Activated CD4-positive, alpha-beta T cell treated with anti-CD3 and anti-CD28 coated beads for 36 hours (primary cell): Measurements from ENCODE around the gene SDR9C7. TPM values are rescaled to one million over a fixed set of nuclear protein-coding genes. Genes with fewer than 3 reads are reported as not detected.
"Not testable (repeated sequence)": the region's sequence is repeated elsewhere in the genome, so short reads cannot be mapped to it uniquely, and the experiment has no call there.

Experiments used
- ATAC-seq: fragments of 200-7000 bp; cut with Tn5 transposase; one replicate; pipeline ENCODE4 v1.10.0; 2021; ENCODE audit warnings: mild to moderate bottlenecking, moderate library complexity
- CTCF ChIA-PET: fragments of 350-600 bp; sonication (Branson Sonifier 250); formaldehyde crosslinking; loops from one replicate; lab custom pipeline; 2021; ENCODE audit warnings: antibody characterized with exemption; lab: Charles Lee
- POLR2A ChIA-PET: fragments of 350-600 bp; sonication (Branson Sonifier 250); formaldehyde crosslinking; loops from one replicate; lab custom pipeline; 2021; ENCODE audit warnings: antibody characterized with exemption, inconsistent platforms; lab: Charles Lee
- DNase-seq: peaks from one replicate; pipeline ENCODE4 v3.0.0-alpha.2; 2020
- H3K27ac Mint-ChIP-seq: one replicate; pipeline ENCODE4 v1.8.0; 2021; ENCODE audit warnings: mixed read lengths
- H3K27me3 Mint-ChIP-seq: one replicate; pipeline ENCODE4 v1.8.0; 2021; ENCODE audit warnings: mixed read lengths
- H3K36me3 Mint-ChIP-seq: one replicate; pipeline ENCODE4 v1.8.0; 2021; ENCODE audit warnings: low read depth, mixed read lengths
- H3K4me1 Mint-ChIP-seq: one replicate; pipeline ENCODE4 v1.8.0; 2021; ENCODE audit warnings: mixed read lengths
- H3K4me3 Mint-ChIP-seq: one replicate; pipeline ENCODE4 v1.8.0; 2021; ENCODE audit warnings: mild to moderate bottlenecking, moderate library complexity, mixed read lengths
- H3K9me3 Mint-ChIP-seq: one replicate; pipeline ENCODE4 v1.8.0; 2021; ENCODE audit warnings: low read depth, mixed read lengths
- intact Hi-C, 2 experiments: fragments of 100-400 bp; cut with DNase I in 1 of 2; cut with micrococcal nuclease in 1 of 2; formaldehyde crosslinking; loops; one replicate each; pipeline versions ENCODE4 v1.14.2 to v1.15.1; 2022 to 2024; cut with DNase I, micrococcal nuclease
- total RNA-seq, 2 experiments: library from RNA; stranded (reverse); gene quantifications; one replicate each; pipeline ENCODE4 v1.2.3, GENCODE V29; 2021

SDR9C7 gene
- total RNA-seq, 2 experiments from 2014 or later: not detected

DNA sequence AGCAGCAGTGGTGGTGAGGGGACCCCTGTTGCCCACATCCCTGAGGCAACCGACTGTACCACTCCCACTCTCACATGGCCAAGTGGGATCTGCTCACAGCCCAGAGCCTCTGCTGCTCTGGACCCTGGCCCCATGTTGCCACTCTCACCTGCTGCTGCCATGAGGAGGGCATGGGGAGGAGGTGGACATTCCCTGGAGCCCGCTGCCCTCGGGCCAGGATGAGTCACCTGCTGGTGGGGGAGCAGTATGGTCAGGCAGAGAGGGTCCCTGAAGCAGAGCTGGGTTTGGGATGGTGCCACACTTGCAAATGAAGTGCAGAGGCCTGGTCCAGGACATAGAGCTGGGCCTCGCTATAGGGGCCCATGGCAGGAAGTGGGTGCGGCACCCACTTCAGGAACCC lies 26.1 kb downstream of the SDR9C7 start:
- H3K36me3 Mint-ChIP-seq: no peaks in the 10 kb centered on the region
- DNase-seq (no peak), ATAC-seq (no peak)
- intact Hi-C loops: no loop called here
- H3K27ac Mint-ChIP-seq: no peak overlapping the region
- peaks cover 12% of the 10 kb centered on the region for H3K27me3 Mint-ChIP-seq
- CTCF ChIA-PET: no interaction called here
- no peaks in the 10 kb centered on the region for H3K4me1 Mint-ChIP-seq
- no peak overlapping the region for H3K4me3 Mint-ChIP-seq
- peaks cover 10% of the 10 kb centered on the region for H3K9me3 Mint-ChIP-seq
- POLR2A ChIA-PET: no interaction called here

DNA sequence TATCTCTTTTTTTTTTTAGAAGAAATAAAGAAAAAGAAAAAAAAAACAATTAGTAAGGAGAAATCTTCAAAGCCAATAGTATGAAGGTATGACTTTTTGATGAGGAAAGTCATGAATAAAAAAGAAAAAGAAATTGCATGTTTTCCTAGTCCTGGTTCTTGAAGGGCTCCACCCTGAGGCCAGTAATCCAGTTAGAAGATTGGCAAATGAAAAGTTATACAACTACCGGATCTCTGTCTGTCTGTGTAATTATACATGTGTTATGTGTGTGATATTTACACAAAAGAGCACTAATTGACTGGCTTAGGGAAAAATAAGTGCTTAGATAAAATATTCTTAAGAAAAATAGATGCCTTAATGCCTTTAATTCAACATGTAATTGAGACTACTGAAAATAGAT lies 28.4 kb downstream of the SDR9C7 start:
- intact Hi-C loops: no loop called here
- no peak for ATAC-seq
- peaks cover 21% of the 10 kb centered on the region for H3K9me3 Mint-ChIP-seq
- no peak overlapping the region for H3K27ac Mint-ChIP-seq
- no peaks in the 10 kb centered on the region for H3K4me1 Mint-ChIP-seq
- H3K27me3 Mint-ChIP-seq: peaks cover 8% of the 10 kb centered on the region
- no peaks in the 10 kb centered on the region for H3K36me3 Mint-ChIP-seq
- DNase-seq: no peak
- H3K4me3 Mint-ChIP-seq: no peak overlapping the region
- POLR2A ChIA-PET: no interaction called here
- CTCF ChIA-PET: interaction anchor here (0.6 kb wide), 1 partner anchor 262 kb away, joined by 4 read pairs; no protein-coding TSS in a partner anchor

DNA sequence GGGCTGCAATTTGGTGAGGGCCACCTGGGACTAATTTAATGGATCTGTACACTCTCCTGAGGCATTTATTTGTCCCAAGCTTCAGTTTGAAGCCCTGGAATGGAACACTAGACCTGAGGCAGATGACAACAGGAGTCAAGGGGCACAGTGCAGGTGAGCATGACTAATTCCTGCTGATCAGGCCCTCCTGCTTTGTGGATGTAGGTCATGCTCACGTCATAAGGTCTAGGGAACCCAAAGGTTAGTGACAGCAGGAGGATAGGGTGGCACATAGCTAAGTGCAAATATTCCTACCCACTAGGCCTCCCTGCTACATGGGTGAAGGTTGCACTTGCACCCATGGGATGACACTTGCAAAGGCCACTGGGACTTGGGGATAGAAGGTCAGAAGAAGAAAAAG lies 30.8 kb downstream of the SDR9C7 start:
- no peak for ATAC-seq
- ChIA-PET POLR2A (no interaction called here), CTCF (interaction anchor here (0.6 kb wide), 1 partner anchor 739 kb away, joined by 3 read pairs; no protein-coding TSS in a partner anchor)
- Mint-ChIP-seq H3K4me3 (no peak overlapping the region), H3K9me3 (peaks cover 23% of the 10 kb centered on the region), H3K36me3 (peaks cover 2% of the 10 kb centered on the region), H3K27ac (no peak overlapping the region), H3K4me1 (no peaks in the 10 kb centered on the region), H3K27me3 (peaks cover 4% of the 10 kb centered on the region)
- no peak for DNase-seq
- intact Hi-C loops: no loop called here

DNA sequence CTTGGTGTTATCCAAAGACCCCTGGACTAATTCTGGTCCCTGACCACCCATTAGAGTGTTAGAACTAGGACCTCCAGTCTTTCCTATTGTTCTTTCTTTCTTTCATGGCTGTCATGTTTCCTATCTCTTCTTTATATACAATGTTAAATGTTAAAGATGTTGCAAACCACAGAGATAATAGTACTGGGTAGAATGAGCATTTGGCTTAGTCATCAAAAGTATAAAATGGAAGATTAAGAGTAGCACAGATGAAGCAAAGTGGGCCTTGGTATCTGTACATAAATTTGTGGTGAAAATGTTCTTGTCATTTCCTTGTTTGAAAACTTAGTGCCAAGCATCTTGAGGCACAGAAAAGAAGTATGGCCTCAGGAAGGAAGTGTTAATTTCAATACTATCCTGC lies 32.9 kb downstream of the SDR9C7 start:
- H3K27me3 Mint-ChIP-seq, H3K36me3 Mint-ChIP-seq, DNase-seq, H3K27ac Mint-ChIP-seq, CTCF ChIA-PET, POLR2A ChIA-PET, H3K4me3 Mint-ChIP-seq, intact Hi-C loops, H3K4me1 Mint-ChIP-seq, ATAC-seq: not testable (repeated sequence)
- H3K9me3 Mint-ChIP-seq: peaks cover 23% of the 10 kb centered on the region

DNA sequence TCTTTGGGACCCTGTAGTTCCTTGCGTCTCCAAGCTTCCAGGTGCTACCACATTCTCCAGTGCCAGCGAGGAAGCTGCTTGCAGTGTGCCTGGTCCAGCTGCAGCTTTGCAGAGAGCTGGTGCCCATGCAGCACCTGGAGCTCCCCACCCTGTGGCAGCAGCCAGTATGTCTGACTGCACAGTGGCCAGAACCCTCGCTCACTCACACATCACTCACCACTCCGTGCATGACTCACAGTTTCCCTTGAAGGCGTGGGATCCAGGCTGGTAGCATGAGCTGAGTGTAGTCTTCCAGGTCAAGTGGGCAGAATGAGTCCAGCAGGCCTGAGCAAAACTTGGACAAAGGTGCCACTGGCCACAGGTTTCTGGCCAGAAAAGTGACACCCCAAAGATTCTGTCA lies 33.6 kb downstream of the SDR9C7 start:
- Mint-ChIP-seq H3K27me3 (peaks cover 9% of the 10 kb centered on the region), H3K4me1 (no peaks in the 10 kb centered on the region), H3K36me3 (peaks cover 2% of the 10 kb centered on the region), H3K9me3 (peaks cover 23% of the 10 kb centered on the region), H3K4me3 (no peak overlapping the region), H3K27ac (no peak overlapping the region)
- ChIA-PET CTCF (interaction anchor here (0.6 kb wide), 1 partner anchor 900 kb away, joined by 3 read pairs; no protein-coding TSS in a partner anchor), POLR2A (no interaction called here)
- DNase-seq: peak; percentile 15
- ATAC-seq: no peak
- intact Hi-C loops: no loop called here

DNA sequence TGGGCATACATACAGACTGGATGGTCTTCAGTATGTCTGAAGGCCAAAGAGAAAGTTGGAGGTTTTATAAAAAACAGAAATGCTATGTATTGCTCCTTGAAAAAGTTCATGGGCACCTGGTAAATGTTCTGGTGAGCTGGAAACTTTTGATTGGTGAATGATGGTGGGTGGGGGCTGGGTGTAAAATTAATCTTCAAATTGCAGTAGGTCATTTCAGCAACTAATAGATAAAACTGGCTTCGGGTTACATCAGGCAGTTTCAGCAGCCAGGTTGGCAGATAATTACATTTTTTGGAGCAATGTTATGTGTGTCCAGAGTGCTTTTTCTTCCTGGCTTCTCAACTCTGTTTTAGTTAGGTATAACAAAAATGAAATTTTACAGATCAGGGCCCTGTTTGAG lies 35.3 kb downstream of the SDR9C7 start:
- DNase-seq: no peak
- POLR2A ChIA-PET: no interaction called here
- CTCF ChIA-PET: interaction anchor here (0.7 kb wide), 1 partner anchor 19 kb away, joined by 3 read pairs; no protein-coding TSS in a partner anchor
- Mint-ChIP-seq H3K36me3 (peaks cover 2% of the 10 kb centered on the region), H3K9me3 (peaks cover 23% of the 10 kb centered on the region), H3K27me3 (peaks cover 7% of the 10 kb centered on the region), H3K27ac (no peak overlapping the region), H3K4me3 (no peak overlapping the region), H3K4me1 (no peaks in the 10 kb centered on the region)
- intact Hi-C loops: no loop called here
- ATAC-seq: no peak

DNA sequence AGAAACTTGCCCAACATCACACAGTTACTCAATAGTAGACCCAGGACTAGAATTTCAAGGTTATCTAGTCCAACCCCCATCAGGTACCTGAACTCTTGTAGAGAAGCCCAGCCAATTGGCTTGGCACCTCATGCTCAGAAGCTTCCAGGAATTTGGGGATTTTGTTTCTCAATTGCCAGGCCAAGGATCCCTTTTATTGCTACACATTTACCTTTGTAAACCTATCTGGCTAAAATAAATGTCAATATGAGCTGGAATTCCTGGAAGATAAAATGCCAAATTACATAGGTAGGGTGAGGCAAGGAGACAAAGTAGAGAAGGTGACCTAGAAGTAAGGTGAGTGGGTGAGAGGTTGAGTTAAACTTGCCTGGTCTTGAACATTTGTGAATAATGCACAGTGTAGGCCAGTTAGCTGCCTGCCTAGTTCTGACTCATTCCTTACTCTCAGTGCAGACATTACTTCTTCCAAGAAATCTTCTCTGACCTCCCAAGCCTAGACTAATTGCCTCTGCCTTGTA lies 36.3 kb downstream of the SDR9C7 start:
- H3K27me3 Mint-ChIP-seq: peaks cover 7% of the 10 kb centered on the region
- intact Hi-C loops: no loop called here
- POLR2A ChIA-PET: no interaction called here
- peaks cover 2% of the 10 kb centered on the region for H3K36me3 Mint-ChIP-seq
- H3K4me3 Mint-ChIP-seq: no peak overlapping the region
- H3K27ac Mint-ChIP-seq: no peak overlapping the region
- CTCF ChIA-PET: no interaction called here
- ATAC-seq: peak; percentile 36
- DNase-seq: no peak
- no peaks in the 10 kb centered on the region for H3K4me1 Mint-ChIP-seq
- H3K9me3 Mint-ChIP-seq: peaks cover 23% of the 10 kb centered on the region

DNA sequence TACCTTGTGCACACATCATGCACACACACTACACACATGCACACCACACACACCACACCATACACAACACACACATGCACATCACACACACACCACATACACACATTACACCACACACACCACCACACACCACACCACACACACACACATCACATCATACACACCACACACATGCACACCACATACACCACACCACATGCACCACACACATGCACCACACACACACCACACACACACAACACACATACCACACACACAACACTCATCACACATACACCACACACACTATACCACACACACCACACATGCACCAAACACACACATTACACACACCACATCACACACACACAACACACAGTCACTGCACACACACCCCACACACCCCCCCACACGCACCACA lies 38.1 kb downstream of the SDR9C7 start:
- Mint-ChIP-seq H3K36me3 (peaks cover 2% of the 10 kb centered on the region), H3K9me3 (peaks cover 13% of the 10 kb centered on the region), H3K27ac (no peak overlapping the region), H3K4me1 (no peaks in the 10 kb centered on the region), H3K4me3 (no peak overlapping the region), H3K27me3 (peaks cover 6% of the 10 kb centered on the region)
- DNase-seq (no peak), ATAC-seq (no peak)
- intact Hi-C loops: no loop called here
- ChIA-PET CTCF (no interaction called here), POLR2A (no interaction called here)

DNA sequence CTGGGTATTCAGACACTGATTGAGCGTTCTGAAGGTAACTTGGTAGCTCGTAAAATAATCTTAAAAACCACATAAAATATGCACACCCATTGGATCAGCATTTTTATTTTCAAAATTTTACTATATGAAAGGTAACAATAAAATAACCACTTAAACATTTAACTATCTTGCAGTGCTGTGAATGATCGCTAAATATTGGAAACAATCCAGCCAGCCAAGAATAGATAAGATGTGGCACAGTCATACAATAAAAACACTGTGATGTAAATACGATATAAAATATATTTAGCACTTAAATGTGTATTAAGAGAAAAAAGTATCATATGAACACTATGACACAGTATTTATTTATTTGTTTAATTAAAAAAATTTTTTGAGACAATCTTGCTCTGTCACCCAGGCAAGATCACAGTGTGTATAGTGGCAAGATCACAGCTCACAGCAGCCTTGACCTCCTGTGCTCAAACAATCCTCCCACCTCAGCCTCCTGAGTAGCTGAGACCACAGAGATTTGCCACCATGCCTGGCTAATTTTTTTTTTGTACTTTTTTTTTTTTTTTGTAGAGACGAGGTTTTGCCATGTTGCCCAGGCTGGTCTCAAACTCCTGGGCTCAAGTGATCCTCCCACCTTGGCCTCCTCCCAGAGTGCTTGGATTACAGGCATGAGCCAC lies 39.4 kb downstream of the SDR9C7 start:
- Mint-ChIP-seq H3K36me3 (no peaks in the 10 kb centered on the region), H3K9me3 (peaks cover 7% of the 10 kb centered on the region), H3K27ac (no peak overlapping the region), H3K27me3 (peaks cover 14% of the 10 kb centered on the region), H3K4me3 (no peak overlapping the region), H3K4me1 (no peaks in the 10 kb centered on the region)
- POLR2A ChIA-PET: no interaction called here
- DNase-seq: no peak
- CTCF ChIA-PET: no interaction called here
- ATAC-seq: no peak
- intact Hi-C loops: no loop called here

DNA sequence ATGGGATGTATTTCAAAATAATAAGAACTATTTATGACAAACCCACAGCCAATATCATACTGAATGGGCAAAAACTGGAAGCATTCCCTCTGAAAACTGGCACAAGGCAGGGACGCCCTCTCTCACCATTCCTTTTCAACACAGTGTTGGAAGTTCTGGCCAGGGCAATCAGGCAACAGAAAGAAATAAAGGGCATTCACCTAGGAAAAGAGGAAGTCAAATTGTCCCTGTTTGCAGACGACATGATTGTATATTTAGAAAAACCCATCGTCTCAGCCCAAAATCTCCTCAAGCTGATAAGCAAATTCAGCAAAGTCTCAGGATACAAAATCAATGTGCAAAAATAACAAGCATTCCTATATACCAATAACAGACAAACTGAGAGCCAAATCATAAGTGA lies 42.3 kb downstream of the SDR9C7 start:
- H3K27ac Mint-ChIP-seq, H3K4me1 Mint-ChIP-seq, H3K9me3 Mint-ChIP-seq, POLR2A ChIA-PET, CTCF ChIA-PET, intact Hi-C loops, ATAC-seq, H3K4me3 Mint-ChIP-seq, DNase-seq, H3K36me3 Mint-ChIP-seq: not testable (repeated sequence)
- peaks cover 22% of the 10 kb centered on the region for H3K27me3 Mint-ChIP-seq

DNA sequence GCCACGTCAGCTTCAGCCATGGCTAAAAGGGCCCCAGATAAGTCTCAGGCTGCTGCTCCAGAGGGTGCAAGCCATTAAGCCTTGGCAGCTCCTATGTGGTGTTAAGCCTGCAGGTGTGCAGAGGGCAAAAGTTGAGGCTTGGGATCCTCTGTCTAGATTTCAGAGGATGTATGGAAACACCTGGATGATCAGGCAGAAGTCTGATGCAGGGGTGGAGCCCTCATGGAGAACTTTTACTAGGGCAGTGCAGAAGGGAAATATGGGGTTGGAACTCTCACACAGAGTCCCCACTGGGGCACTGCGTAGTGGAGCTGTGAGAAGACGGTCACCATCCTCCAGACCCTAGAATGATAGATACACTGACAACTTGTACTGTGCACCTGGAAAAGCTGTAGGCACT lies 47.9 kb downstream of the SDR9C7 start:
- DNase-seq (no peak), ATAC-seq (no peak)
- Mint-ChIP-seq H3K4me1 (no peaks in the 10 kb centered on the region), H3K27ac (no peak overlapping the region), H3K27me3 (peaks cover 23% of the 10 kb centered on the region), H3K36me3 (no peaks in the 10 kb centered on the region), H3K9me3 (peaks cover 12% of the 10 kb centered on the region), H3K4me3 (no peak overlapping the region)
- CTCF ChIA-PET: interaction anchor here (0.6 kb wide), 1 partner anchor 363 kb away, joined by 3 read pairs; no protein-coding TSS in a partner anchor
- intact Hi-C loops: no loop called here
- POLR2A ChIA-PET: no interaction called here

DNA sequence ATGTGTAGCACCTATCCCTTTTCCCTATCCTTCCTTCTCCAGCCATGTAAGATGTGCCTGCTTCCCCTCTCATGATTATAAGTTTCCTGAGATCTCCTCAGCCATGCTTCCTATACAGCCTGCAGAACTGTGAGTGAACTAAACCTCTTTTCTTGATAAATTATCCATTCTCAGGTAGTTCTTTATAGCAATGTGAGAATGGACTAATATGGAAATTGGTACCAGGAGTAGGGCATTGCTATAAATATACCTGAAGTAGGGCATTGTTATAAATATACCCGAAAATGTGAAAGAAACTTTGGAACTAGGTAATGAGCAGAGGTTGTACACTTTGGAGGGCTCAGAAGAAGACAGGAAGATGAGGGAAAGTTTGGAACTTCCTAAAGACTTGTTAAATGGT lies 48.9 kb downstream of the SDR9C7 start:
- no peaks in the 10 kb centered on the region for H3K36me3 Mint-ChIP-seq
- POLR2A ChIA-PET: no interaction called here
- ATAC-seq: no peak
- H3K9me3 Mint-ChIP-seq: peaks cover 16% of the 10 kb centered on the region
- DNase-seq: no peak
- intact Hi-C loops: no loop called here
- peaks cover 14% of the 10 kb centered on the region for H3K27me3 Mint-ChIP-seq
- no peak overlapping the region for H3K27ac Mint-ChIP-seq
- no peak overlapping the region for H3K4me3 Mint-ChIP-seq
- no peaks in the 10 kb centered on the region for H3K4me1 Mint-ChIP-seq
- CTCF ChIA-PET: no interaction called here
